Right cardiac atrium (tissue), 5 donors: ENCODE data around the gene NTPCR. TPM values are rescaled to one million over a fixed set of nuclear protein-coding genes. Genes with fewer than 3 reads are reported as not detected.

Experiments
- ATAC-seq, 2 donors: fragments of 200-7000 bp; cut with Tn5 transposase; one replicate each; pipeline versions ENCODE4 v1.8.0 to v1.9.1; 2020; ENCODE audit warnings: moderate library complexity in 2 of 2, mild to moderate bottlenecking in 1 of 2
- DNase-seq, 3 donors: peaks; one replicate each; pipeline ENCODE4 v3.0.0-alpha.2; 2020
- H3K27ac ChIP-seq: one replicate; pipeline ENCODE4 v1.5.1; 2013; ENCODE audit warnings: mild to moderate bottlenecking, low read length, control low read depth, moderate library complexity
- H3K27me3 ChIP-seq: one replicate; pipeline ENCODE4 v1.6.1; 2013; ENCODE audit not compliant: control insufficient read depth, insufficient read depth
- H3K4me1 ChIP-seq: one replicate; pipeline ENCODE4 v1.6.1; 2013; ENCODE audit warnings: low read length; ENCODE audit not compliant: control insufficient read depth, insufficient read depth
- H3K4me3 ChIP-seq: one replicate; pipeline ENCODE4 v1.5.1; 2013; ENCODE audit warnings: low read length, control low read depth
- H3K9me3 ChIP-seq: one replicate; pipeline ENCODE4 v1.6.1; 2013; ENCODE audit warnings: low read length; ENCODE audit not compliant: control insufficient read depth
- WGBS: extraction: QIAGEN DNeasy Blood & Tissue Kit; methylation state at CpG from one replicate; pipeline ENCODE4 v1.1.7; 2013; 5-methylcytosine and 5-hydroxymethylcytosine counted together
- intact Hi-C, 4 donors: fragments of 100-400 bp; cut with DNase I; formaldehyde crosslinking; loops; one replicate each; pipeline versions ENCODE4 v1.11.0 to v1.14.0; 2022 to 2023
- polyA plus RNA-seq: library from polyadenylated mRNA; stranded (reverse); fragments of 200-250 nt; gene quantifications from one replicate; pipeline ENCODE4 v1.2.3, GENCODE V29; 2013
- total RNA-seq, 4 donors: library from RNA; stranded (reverse); fragmentation: NEBNext Ultra II Directional; extraction: Animal tissue kit (Norgen Biotek cat#: 25700); gene quantifications; one replicate each; pipeline ENCODE4 v1.2.1, GENCODE V29; 2021
- donor health status: healthy with polysubstance abuse.
- donor health status: DM: no; HTN: yes; CAD: no.
- donor health status: DM: no; HTN: no; CAD: no.
- donor health status: DM: no; HTN: yes; CAD: no; lungs with severe emphysema.
- donor health status: DM: yes; HTN: yes; CAD: no.

Gene NTPCR
- total and polyA plus RNA-seq, 5 donors = 55.7 to 114 (median 57.6) TPM

GRCh38 chr1:233019083-233019482 is 68.7 kb downstream of the NTPCR start:
- Histone ChIP-seq H3K27me3 (no peaks in the 10 kb centered on the region), H3K4me1 (no peaks in the 10 kb centered on the region), H3K9me3 (no peaks in the 10 kb centered on the region), H3K27ac (no peak overlapping the region), H3K4me3 (no peak overlapping the region)
- 85% methylated on average over 3 of the region's 3 CpGs for WGBS
- intact Hi-C loops = no loop called here
- ATAC-seq = no peak
- DNase-seq = no peak

GRCh38 chr1:233019778-233020325 is 69.4 kb downstream of the NTPCR start:
- DNase-seq = no peak
- peak; percentile 28 to 42 for ATAC-seq
- intact Hi-C loops = loop anchor here in 2 of 4 donors (5.0 to 10.0 kb wide), 3 partner anchors 145 to 385 kb away; partner anchors contain the start of gene SIPA1L2 (in 1 of the 2)
- 60% methylated on average over 12 of the region's 12 CpGs for WGBS
- Histone ChIP-seq H3K27me3 (no peaks in the 10 kb centered on the region), H3K27ac (no peak overlapping the region), H3K4me1 (no peaks in the 10 kb centered on the region), H3K4me3 (no peak overlapping the region), H3K9me3 (no peaks in the 10 kb centered on the region)

- no peak overlapping the region for H3K4me3 ChIP-seq
- DNase-seq (peak in 2 of 3 donors; percentile 49 to 73), ATAC-seq (peak; percentile 62 to 75)
- H3K27ac ChIP-seq = no peak overlapping the region
- intact Hi-C loops = loop anchor here in 2 of 4 donors (5.0 to 10.0 kb wide), 3 partner anchors 144 to 386 kb away; partner anchors contain the start of gene SIPA1L2 (in 1 of the 2)
- no peaks in the 10 kb centered on the region for H3K9me3 ChIP-seq
- 18% methylated on average over 8 of the region's 8 CpGs for whole genome bisulfite sequencing
- H3K4me1 ChIP-seq = no peaks in the 10 kb centered on the region
- no peaks in the 10 kb centered on the region for H3K27me3 ChIP-seq
Observed at GRCh38 chr1:233020426-233020825, 70.0 kb downstream of the NTPCR start.

GRCh38 chr1:233022246-233022645 is 71.8 kb downstream of the NTPCR start:
- no peaks in the 10 kb centered on the region for H3K9me3 ChIP-seq
- intact Hi-C loops = loop anchor here in 2 of 4 donors (5.0 to 10.0 kb wide), 3 partner anchors 143 to 387 kb away; partner anchors contain the start of gene SIPA1L2 (in 1 of the 2)
- ATAC-seq (no peak), DNase-seq (no peak)
- H3K4me1 ChIP-seq = no peaks in the 10 kb centered on the region
- no peak overlapping the region for H3K4me3 ChIP-seq
- WGBS = 95% methylated on average over 2 of the region's 2 CpGs
- no peaks in the 10 kb centered on the region for H3K27me3 ChIP-seq
- no peak overlapping the region for H3K27ac ChIP-seq

- H3K9me3 ChIP-seq = no peaks in the 10 kb centered on the region
- H3K27ac ChIP-seq = no peak overlapping the region
- no peak overlapping the region for H3K4me3 ChIP-seq
- no peak for DNase-seq
- ATAC-seq = no peak
- H3K4me1 ChIP-seq = no peaks in the 10 kb centered on the region
- 85% methylated on average over 9 of the region's 9 CpGs for WGBS
- no peaks in the 10 kb centered on the region for H3K27me3 ChIP-seq
- intact Hi-C loops = loop anchor here in 2 of 4 donors (5.0 to 10.0 kb wide), 3 partner anchors 141 to 389 kb away; partner anchors contain the start of gene SIPA1L2 (in 1 of the 2)
Observed at GRCh38 chr1:233024199-233024598, 73.8 kb downstream of the NTPCR start.

- no peak overlapping the region for H3K27ac ChIP-seq
- peak in 2 of 3 donors; percentile 57 to 60 for DNase-seq
- H3K4me3 ChIP-seq = no peak overlapping the region
- H3K9me3 ChIP-seq = no peaks in the 10 kb centered on the region
- no peaks in the 10 kb centered on the region for H3K4me1 ChIP-seq
- WGBS = 64% methylated on average over 12 of the region's 12 CpGs
- no peaks in the 10 kb centered on the region for H3K27me3 ChIP-seq
- intact Hi-C loops = loop anchor here in 3 of 4 donors (5.0 to 10.0 kb wide), 4 partner anchors 140 to 390 kb away; partner anchors contain the start of gene SIPA1L2 (in 1 of the 3)
- peak; percentile 32 to 53 for ATAC-seq
Observed at GRCh38 chr1:233025157-233025556, 74.7 kb downstream of the NTPCR start.

- 82% methylated on average over 2 of the region's 2 CpGs for WGBS
- Histone ChIP-seq H3K27ac (no peak overlapping the region), H3K4me1 (no peaks in the 10 kb centered on the region), H3K27me3 (no peaks in the 10 kb centered on the region), H3K9me3 (no peaks in the 10 kb centered on the region), H3K4me3 (no peak overlapping the region)
- DNase-seq (no peak), ATAC-seq (no peak)
- intact Hi-C loops = loop anchor here in 3 of 4 donors (5.0 to 10.0 kb wide), 4 partner anchors 139 to 391 kb away; partner anchors contain the start of gene SIPA1L2 (in 1 of the 3)
Observed at GRCh38 chr1:233025567-233025966, 75.2 kb downstream of the NTPCR start.

GRCh38 chr1:233027046-233027445 is 76.6 kb downstream of the NTPCR start:
- DNase-seq (no peak), ATAC-seq (no peak)
- Histone ChIP-seq H3K27me3 (no peaks in the 10 kb centered on the region), H3K4me3 (no peak overlapping the region), H3K9me3 (no peaks in the 10 kb centered on the region), H3K27ac (no peak overlapping the region), H3K4me1 (no peaks in the 10 kb centered on the region)
- WGBS = 62% methylated on average over 5 of the region's 5 CpGs
- intact Hi-C loops = loop anchor here in 3 of 4 donors (5.0 to 10.0 kb wide), 4 partner anchors 138 to 392 kb away; partner anchors contain the start of gene SIPA1L2 (in 1 of the 3)

GRCh38 chr1:233031521-233031920 is 81.1 kb downstream of the NTPCR start:
- no peak for DNase-seq
- 74% methylated on average over 3 of the region's 3 CpGs for WGBS
- no peak for ATAC-seq
- Histone ChIP-seq H3K9me3 (no peaks in the 10 kb centered on the region), H3K27me3 (no peaks in the 10 kb centered on the region), H3K4me1 (peaks cover 1% of the 10 kb centered on the region), H3K4me3 (no peak overlapping the region), H3K27ac (no peak overlapping the region)
- intact Hi-C loops = no loop called here

GRCh38 chr1:233032916-233033315 is 82.5 kb downstream of the NTPCR start:
- DNase-seq (no peak), ATAC-seq (no peak)
- WGBS = 68% methylated on average over 4 of the region's 4 CpGs
- Histone ChIP-seq H3K27me3 (no peaks in the 10 kb centered on the region), H3K4me3 (no peak overlapping the region), H3K27ac (no peak overlapping the region), H3K9me3 (no peaks in the 10 kb centered on the region), H3K4me1 (peaks cover 1% of the 10 kb centered on the region)
- intact Hi-C loops = no loop called here

GRCh38 chr1:233033361-233033760 is 83.0 kb downstream of the NTPCR start:
- DNase-seq = no peak
- intact Hi-C loops = no loop called here
- H3K9me3 ChIP-seq = no peaks in the 10 kb centered on the region
- no peak for ATAC-seq
- 75% methylated on average over 3 of the region's 3 CpGs for WGBS
- peaks cover 1% of the 10 kb centered on the region for H3K4me1 ChIP-seq
- H3K27ac ChIP-seq = no peak overlapping the region
- no peaks in the 10 kb centered on the region for H3K27me3 ChIP-seq
- no peak overlapping the region for H3K4me3 ChIP-seq
